Activated CD4-positive, alpha-beta T cell treated with anti-CD3 and anti-CD28 coated beads, Interleukin-2, amount 50 U/mL, for 48 hours (primary cell): ENCODE measurements around the gene SERPINB8.

Experiments used
- DNase-seq, 2 experiments: peaks; one replicate each; pipeline ENCODE4 v3.0.0-alpha.2; 2020

SERPINB8 gene

DNA sequence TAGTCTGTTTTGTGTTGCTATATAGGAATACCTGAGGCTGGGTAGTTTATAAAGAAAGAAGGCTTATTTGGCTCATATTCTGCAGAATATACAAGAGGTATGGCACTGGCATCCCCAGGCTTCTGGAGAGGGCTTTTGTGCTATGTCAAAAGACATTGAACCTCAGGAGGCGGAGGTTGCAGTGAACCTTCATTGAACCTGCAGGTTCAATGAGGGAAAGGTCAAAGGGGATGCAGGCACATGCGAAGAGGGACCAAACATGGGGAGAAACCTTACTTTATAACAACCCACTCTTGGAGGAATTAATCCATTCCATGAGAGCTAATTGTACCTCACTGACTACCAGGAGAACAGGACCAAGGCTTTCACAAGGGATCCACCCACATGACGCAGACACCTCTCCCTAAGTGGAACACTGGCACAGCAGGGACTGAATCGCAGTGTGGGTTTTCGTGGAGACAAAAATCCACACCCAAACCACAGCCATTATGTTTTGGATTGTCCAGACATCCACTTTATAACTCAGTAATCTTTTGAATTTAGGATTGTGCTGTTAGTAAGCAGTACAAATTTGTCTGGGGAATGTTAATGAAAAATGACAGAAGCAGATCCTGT lies 4.1 kb upstream of the SERPINB8 start:
- no peak for DNase-seq

DNA sequence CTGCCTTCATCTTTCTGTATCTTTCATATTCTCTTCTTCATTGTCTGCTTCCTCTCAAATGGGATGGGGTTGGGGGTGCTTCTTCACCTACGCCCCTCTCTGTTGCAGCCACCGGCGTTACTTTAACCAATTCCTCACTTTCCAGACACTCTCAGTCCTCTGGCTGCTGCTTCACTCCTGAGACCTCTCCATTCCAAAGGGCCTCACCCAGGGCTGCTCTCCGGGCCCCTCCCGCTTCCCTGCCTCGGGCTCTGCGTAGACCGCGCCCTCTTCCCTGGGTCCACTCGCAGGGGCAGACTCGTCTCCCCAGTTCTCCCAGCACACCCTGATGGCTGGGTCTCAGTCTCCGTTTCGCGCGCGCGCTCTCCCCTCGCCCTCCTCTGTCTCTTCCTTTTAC lies 926 bp downstream of the SERPINB8 start:
- no peak for DNase-seq

DNA sequence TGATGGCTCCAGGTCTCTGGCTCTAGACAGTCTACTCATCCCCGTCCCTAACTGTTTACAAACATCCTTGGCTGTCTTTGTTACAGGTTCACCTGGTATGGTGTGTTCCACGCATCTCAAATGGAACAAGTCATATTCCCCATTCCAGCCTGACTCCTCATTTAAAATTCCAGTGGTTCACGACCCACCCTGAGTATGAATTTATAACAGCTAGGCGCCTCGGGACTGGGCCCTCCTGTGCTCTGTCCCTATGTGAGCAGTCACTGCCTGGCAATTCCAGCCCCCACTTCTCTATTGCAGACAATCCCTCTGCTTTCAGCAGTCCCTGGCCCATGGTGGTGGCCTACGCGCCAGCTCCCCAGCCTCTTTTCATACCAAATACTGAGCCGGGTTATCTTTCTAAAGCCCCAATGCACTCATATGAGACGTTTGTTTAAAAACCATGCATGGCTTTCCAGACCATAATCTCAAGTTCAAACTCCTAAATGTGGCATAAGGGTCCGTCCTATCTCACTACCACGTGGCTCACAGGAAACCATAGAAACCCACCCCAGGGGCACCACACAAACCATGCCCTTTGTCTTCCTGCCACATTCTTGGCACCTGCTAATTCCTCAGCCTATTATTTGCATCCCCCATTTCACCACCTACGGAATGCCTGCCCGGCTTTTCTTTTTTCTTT lies 1.6 kb downstream of the SERPINB8 start:
- no peak for DNase-seq

DNA sequence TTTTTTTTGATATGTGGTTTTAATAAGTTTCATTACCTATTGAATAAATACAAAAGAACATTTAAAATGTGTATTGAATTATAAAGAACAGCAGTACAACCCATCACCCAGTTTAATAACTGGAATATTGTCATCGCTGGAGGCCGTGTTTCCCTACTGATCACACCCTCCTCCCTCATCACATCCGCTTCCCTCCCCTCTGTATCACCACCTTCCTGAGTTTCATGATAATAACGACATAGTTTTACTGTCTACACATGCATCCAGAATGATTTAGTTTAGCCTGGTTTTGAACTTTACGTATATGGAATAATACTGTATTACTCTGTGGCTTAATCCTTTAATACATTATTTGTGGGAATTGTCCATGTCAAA lies 2.1 kb downstream of the SERPINB8 start:
- no peak for DNase-seq

DNA sequence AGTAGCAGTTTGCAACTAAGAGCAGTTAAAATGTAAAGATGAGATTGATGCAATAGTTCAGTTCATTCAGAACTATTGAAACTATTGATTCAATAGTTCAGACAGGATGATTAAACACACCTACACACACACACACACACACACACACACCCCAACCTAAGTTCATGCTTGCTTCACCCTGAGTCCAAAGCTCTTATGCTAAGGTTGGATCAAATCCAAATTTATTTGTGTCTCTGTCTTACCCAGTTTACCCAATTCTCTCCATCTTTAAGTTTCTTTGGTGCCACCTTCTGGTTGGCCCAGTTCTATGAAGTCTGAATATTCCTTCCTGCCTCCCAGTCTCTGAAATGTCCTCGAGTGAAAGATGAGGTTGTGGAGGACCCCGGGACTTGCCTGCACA lies 5.1 kb downstream of the SERPINB8 start:
- peak in 1 of 2 experiments; percentile 35 for DNase-seq

DNA sequence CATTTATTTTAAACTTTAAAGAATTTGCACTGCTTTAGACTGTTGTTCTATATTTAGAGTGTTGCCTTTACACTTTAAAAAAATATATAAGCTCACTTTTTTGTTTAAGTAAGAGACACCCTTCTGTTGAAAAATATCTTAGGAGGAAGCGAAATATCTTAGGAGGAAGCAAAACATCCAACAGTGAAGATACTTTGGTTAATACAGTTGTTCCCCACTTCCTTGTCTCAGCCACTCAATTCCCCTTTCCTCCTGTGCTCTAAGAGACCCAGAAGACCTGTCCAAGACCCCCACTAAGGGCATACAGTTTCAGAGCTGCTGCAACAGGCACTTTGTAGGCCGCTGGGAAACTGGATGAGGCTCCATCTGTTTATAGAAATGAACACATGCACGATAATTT lies 5.7 kb downstream of the SERPINB8 start:
- no peak for DNase-seq

DNA sequence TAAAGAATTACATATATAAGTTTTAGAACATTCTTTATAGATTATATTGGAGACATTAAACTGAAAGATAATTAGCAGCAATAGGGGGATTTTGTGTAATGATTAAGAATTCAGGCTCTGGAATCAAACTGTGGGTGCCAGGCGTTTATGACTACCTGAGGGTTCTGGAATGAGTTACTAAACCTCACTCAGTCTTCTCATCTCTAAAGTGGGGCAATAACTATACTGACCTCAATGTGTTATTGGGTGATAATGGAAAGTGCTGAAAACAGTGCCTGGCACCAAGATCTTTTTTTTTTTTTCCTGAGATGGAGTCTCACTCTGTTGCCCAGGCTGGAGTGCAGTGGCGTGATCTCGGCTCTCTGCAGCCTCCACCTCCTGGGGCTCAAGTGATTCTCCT lies 7.2 kb downstream of the SERPINB8 start:
- DNase-seq, result no peak

DNA sequence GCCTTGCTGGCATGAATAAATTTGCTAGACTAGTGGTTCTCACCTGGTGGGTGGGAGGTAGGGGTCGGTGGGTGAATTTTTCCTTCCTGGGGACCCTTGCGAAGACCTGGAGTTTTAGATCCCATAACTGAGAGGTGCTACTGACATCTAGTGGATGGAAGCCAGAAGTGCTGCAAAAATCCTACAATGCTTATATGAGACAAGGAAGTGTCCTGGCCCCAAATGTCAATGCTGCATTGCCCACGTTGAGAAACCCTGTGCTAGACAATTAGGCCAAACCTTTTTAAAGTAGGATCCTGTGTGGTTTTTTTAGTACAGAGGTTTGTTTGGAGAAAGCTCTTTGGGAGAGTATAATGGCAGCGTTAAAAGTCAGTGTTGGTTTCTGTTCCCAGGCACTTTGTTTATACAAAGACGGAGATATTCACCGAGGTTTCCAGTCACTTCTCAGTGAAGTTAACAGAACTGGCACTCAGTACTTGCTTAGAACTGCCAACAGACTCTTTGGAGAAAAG lies 9.6 kb downstream of the SERPINB8 start:
- peak; percentile 33 to 42 for DNase-seq

DNA sequence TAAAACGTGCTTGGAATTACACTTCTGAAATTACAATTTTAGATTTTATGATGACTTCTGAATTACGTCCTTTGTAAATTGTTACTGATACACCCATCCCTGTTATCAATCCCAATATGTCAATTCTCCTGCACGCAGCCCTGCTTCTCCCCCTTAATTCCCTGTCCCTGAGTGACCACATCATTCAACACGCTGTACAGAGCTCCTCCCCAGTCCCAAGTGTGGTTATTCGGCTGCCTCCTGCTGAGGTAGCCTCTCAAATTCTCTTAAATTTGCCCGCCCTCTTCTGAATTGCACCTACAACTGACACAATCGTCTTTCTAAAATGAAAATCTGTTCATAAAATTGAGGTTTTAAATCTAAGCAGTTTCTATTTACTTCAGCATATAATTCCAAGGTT lies 10.1 kb downstream of the SERPINB8 start:
- DNase-seq, result no peak

DNA sequence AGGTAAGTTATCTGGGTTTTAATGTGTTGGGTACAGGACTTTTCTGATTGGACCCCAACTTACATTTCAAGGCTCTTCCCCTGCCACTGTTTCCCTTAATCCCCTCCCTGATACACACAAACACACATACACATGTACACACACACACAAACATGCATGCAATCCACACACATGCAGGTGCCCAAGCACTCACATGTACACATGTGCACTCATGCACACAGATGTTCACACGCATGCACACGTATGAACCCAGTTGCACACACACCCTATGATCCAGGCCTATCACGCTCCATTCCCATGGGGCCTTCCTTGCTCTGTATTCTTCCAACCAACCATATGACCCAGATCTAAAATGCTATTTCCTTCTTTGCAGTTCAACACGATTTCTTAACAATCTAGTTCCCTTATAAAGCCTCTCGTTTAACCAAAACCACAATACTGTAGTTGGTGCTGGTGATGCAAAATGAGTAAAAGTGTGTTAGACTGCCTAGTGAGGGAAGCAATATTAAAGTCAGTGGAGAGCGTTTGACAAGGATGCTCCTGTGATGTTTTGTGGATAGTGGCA lies 11.1 kb downstream of the SERPINB8 start:
- DNase-seq, result no peak

DNA sequence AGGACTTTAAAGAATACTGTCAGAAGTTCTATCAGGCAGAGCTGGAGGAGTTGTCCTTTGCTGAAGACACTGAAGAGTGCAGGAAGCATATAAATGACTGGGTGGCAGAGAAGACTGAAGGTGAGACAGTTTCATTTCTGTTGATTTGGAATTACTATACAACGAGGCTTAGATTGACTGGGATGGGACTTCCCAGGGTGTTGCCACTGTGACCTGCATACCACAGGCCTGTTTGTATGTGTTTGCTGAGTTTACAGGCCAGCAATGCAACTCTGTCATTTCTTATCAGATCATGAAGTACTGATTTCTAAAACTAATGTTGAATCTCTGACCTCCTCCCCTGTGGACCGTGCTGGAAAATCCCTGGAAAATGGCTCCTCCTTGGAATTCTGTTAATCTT lies 11.8 kb downstream of the SERPINB8 start:
- DNase-seq, result no peak

DNA sequence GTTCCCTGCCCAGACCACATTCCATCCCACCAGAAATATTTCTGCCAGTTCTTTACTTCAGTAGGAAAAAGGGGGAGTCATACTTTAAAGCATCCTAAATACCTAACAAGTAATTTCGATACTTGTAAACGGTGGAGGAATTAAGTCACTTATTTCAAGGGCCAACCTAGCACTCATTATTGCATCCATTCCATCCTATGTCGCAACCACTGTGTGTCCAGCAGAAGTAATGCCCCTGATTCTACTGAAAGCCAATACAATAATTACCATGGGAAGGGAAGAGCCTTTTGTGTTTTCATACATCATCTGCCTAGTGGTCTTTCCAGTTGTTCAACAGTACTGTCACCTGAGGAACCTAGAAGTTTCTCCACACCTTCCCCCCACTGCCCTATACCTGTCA lies 12.5 kb downstream of the SERPINB8 start:
- DNase-seq, result no peak

DNA sequence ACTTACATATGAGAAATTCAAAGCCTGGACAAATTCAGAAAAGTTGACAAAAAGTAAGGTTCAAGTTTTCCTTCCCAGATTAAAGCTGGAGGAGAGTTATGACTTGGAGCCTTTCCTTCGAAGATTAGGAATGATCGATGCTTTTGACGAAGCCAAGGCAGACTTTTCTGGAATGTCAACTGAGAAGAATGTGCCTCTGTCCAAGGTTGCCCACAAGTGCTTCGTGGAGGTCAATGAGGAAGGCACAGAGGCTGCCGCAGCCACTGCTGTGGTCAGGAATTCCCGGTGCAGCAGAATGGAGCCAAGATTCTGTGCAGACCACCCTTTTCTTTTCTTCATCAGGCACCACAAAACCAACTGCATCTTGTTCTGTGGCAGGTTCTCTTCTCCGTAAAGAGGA lies 17.0 kb downstream of the SERPINB8 start:
- no peak for DNase-seq

DNA sequence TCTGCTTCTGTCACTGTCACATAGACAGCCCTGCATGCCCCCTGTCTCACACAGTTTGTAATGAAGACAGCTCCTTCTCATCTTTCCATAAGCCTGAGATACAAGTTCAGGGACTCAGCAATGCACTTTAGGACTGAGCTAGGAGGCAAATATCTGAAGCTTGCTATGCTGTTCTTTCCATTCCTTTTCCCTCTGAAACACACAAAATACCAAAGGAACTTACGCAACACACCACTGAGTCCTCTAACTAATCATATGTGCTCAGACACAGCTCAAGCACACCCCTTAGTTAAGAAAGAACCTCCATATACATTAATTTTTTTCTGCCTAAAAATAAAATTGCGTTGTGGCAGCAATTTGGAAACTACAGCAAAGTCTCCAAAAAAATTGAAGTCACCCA lies 17.9 kb downstream of the SERPINB8 start:
- no peak for DNase-seq

DNA sequence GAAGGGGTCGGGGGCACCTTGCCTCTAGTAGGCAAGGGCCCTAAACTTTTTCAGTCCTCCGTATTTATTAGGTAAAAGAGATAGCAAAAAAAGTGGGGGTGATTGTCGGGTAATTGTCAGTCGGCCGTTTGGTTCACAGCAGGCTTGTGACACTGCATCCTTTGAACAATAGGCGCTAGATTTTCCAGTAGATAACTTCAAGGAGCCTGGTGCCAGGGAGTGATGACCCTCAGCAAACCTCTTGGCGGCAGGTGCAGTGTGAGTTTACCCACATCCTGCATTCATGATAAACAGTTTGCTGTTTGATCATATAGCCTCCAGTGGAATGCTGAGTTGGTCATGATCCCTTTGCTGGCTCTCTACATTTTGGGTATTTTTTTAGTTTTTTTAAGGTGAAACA lies 22.9 kb downstream of the SERPINB8 start:
- no peak for DNase-seq

DNA sequence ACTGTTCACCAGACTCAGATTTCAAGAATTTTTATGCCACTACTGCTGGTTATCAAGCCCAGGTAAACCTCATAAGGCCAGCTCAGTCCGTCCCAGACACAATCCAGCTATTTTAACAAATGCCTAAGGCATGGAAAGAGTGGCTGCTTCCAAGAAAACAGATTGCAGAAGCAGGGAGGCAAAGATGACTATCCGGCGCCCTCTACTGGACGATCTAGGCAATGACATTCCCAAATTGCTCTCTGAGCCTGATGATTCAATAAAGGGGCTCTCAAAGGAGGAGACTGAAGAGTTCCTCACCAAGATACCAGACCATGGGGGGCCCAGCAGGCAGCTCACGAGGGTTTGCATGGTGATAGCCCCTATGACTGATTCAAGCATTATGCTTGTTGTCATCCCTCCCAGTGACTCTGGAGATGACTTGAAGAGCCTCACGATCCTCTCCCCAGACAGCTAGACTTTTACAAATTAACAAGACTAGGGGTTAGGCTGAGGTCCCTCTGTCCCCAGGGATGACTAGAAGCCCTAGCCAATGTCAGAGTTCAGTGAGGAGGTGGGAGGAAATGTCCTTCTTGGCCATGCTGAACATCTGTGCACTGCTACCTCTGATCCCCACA lies 25.0 kb downstream of the SERPINB8 start:
- peak; percentile 43 to 54 for DNase-seq

DNA sequence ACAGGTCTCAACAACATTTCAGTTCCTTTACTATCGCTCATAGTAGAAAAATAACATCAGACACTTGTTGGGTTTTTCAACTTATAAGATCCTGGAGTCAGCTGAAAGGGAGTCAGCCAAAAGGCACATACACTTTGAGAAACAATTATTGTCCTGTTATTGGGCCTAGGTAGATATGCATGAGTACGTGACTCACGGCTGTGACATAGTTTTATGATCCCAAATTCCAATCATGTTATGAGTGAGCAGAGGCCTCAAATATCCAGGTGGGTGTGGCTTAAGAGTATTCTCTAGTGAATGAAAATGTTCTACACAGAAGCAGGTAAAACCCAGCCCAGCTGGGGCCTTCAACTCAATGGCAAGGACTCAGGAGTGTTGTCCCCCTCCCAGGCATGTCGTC lies 27.2 kb downstream of the SERPINB8 start:
- DNase-seq, result no peak

DNA sequence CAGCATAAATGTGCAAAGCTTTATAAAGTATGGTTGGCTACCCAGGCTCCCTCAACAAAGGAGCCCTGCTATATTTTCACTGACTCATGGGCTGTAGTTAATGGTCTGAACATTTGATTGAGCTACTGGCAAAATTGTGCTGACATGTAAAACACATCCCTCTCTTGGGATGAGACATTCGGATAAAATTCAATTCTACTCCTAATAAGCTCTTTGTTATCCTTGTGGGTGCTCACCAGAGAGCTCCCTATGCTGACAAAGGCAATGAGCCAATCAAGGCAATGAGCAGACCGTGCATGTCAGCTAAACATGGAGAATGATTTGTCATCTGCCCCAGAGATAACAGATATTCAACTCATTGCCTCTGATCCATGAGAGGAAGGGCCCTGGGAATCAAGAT lies 27.7 kb downstream of the SERPINB8 start:
- DNase-seq, result no peak

DNA sequence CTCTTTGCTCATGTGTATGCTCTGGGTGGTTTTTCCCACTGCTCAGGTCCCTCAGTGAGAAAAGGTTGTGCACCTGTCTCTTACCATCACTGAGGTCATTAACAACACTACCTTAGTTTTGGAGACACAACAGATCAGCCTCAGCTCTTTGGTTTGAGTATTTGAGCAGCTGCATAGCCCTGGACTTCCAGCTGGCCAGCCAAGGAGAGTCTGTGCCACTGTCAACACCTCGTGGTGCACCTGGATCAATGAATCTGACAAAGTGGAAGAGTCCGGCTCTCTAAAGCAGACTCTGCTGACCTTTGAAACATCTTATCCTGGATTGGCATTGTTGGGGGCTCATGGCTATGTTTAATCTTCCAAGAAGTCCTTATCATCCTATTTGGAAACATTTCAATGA lies 30.0 kb downstream of the SERPINB8 start:
- no peak for DNase-seq

DNA sequence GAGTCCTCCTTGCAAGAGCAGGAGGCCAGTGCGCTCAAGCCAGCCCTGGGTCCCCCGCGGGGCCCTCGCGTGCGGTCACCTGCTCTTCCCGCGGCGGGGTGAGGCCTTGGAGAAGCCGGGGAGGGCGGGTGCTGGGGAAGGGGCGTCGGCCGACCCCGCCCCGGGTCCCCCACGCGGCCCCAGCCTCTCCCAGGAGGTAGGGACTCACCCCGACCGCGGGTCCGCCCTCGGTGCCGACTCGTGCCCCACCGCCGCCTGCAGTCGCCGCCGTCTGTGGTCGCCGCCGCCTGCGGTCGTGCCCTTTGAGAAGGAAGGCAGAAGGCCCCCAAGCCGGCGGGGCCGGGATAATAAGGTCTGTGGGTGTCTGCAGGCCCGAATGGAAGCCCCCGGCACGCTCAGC lies 32.7 kb downstream of the SERPINB8 start:
- no peak for DNase-seq

DNA sequence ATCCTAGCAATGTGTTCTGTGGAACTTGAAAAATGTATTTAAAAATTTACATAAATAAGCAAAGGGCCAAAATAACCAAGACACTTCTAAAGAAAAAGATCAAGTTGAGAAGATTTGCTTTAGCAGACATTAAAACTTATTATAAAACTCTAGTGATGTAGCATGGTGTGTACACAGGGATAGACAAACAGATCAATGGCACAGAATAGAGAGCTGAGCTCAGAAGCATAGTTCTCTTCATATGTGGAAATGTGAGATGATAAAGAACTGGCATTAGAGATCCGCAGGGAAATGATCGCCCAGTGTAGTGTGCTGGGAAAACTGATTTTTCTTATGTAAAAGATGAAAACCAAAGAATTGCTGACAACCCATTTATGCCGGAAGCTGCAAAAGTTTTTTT lies 39.4 kb downstream of the SERPINB8 start:
- no peak for DNase-seq

DNA sequence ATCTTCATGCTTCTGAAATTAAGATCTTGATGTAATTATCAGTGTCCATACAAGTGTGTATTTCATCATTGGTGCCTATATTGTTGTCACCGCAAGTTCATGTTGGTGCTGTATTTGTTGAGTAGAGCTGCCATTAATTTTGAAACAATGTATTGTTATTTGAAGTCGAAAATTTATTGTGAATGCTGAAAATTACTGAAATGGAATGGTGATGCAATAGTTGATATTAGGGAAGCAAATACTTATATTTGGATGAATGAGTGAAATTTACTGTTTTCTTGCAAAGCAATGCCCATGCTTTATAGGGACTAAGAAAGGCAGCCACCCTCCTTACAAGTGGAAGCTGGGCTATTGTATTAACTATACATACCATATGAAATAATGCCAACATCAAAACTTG lies 41.6 kb downstream of the SERPINB8 start:
- no peak for DNase-seq

DNA sequence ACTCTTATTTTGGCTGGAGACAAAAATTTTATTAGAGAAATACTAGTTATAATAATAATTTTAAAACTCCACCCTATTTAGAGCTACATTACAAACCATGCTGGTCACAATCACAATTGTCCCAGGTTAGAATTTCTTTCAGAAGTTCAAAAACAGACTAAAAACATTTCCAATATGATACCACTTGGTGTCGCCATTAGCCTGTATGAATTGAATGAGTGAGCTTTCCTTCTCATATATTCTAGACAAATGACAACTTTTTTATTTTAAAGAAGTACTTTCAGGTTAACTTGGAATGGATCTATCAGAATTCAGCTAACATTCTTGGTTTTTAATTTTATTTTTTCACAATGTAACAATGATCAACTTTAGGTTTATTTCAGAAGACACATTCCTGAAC lies 48.0 kb downstream of the SERPINB8 start:
- DNase-seq, result no peak
